T-cell (primary cell): ENCODE results near the gene HLA-G. TPM values are rescaled to one million over a fixed set of nuclear protein-coding genes. Genes with fewer than 3 reads are reported as not detected.

Experiments used
- ATAC-seq, 4 experiments: fragments of 200-7000 bp in 3 of 4; fragments of 150-1000 bp in 1 of 4; cut with Tn5 transposase; replicated peaks in 1 of 4; 1 replicate in 3 of 4; 2 replicates in 1 of 4; pipeline ENCODE4 v1.10.0; 2021; ENCODE audit warnings: moderate library complexity in 3 of 4, mild to moderate bottlenecking in 2 of 4, moderate number of reproducible peaks in 1 of 4
- CTCF ChIA-PET, 2 donors: fragments of 300-600 bp; sonication (Branson Sonifier 250); formaldehyde crosslinking; loops; one replicate each; lab custom pipeline; 2022; ENCODE audit warnings: antibody characterized with exemption in 2 of 2; lab: Charles Lee
- POLR2A ChIA-PET, 2 donors: fragments of 300-600 bp; sonication (Branson Sonifier 250); formaldehyde crosslinking; loops; one replicate each; lab custom pipeline; 2022; ENCODE audit warnings: antibody characterized with exemption in 2 of 2; lab: Charles Lee
- DNase-seq, 35 experiments: peaks; one replicate each; pipeline versions ENCODE4 v3.0.0 to v3.0.0-alpha.2; 2013 to 2023
- H3K27ac ChIP-seq: one replicate; pipeline ENCODE4 v1.5.1; 2013; ENCODE audit warnings: low read length
- H3K27me3 ChIP-seq, 2 experiments: replicated peaks in 1 of 2; 1 replicate in 1 of 2; 2 replicates in 1 of 2; pipeline versions ENCODE4 v1.6.1 to v1.7.0; 2013; ENCODE audit warnings: low read length in 1 of 2, mixed read lengths in 1 of 2; ENCODE audit not compliant: control insufficient read depth in 2 of 2, insufficient read depth in 2 of 2; ENCODE audit errors: extremely low read depth in 1 of 2
- H3K36me3 ChIP-seq, 2 donors: 1 replicate in 1 of 2; 2 replicates in 1 of 2; pipeline versions ENCODE4 v1.6.1 to v1.7.0; 2013; ENCODE audit warnings: low read length in 1 of 2; ENCODE audit not compliant: control insufficient read depth in 2 of 2, insufficient read depth in 1 of 2; ENCODE audit errors: extremely low read depth in 1 of 2
- H3K4me1 ChIP-seq, 2 experiments: 1 replicate in 1 of 2; 2 replicates in 1 of 2; pipeline versions ENCODE4 v1.6.1 to v1.7.0; 2013; ENCODE audit warnings: low read length in 2 of 2, mixed read lengths in 1 of 2; ENCODE audit not compliant: insufficient read depth in 2 of 2, control insufficient read depth in 1 of 2; ENCODE audit errors: extremely low read depth in 1 of 2
- H3K4me3 ChIP-seq, 2 donors: 1 replicate in 1 of 2; 2 replicates in 1 of 2; pipeline versions ENCODE4 v1.5.1 to v1.7.0; 2013; ENCODE audit warnings: mild to moderate bottlenecking in 2 of 2, low read length in 1 of 2, moderate library complexity in 1 of 2; ENCODE audit not compliant: control insufficient read depth in 1 of 2; ENCODE audit errors: extremely low read depth in 1 of 2
- H3K9me3 ChIP-seq: 2 replicates; pipeline ENCODE4 v1.7.0; 2013
- H3K27ac Mint-ChIP-seq, 2 donors: one replicate each; pipeline ENCODE4 v1.8.0; 2020 to 2021; ENCODE audit warnings: mild to moderate bottlenecking in 2 of 2, mixed read lengths in 2 of 2
- H3K27me3 Mint-ChIP-seq, 2 donors: one replicate each; pipeline ENCODE4 v1.8.0; 2021 to 2022; ENCODE audit warnings: mixed read lengths in 2 of 2
- H3K36me3 Mint-ChIP-seq: one replicate; pipeline ENCODE4 v1.8.0; 2021; ENCODE audit warnings: mixed read lengths
- H3K4me1 Mint-ChIP-seq, 3 donors: one replicate each; pipeline ENCODE4 v1.8.0; 2020 to 2022; ENCODE audit warnings: mixed read lengths in 3 of 3, mild to moderate bottlenecking in 1 of 3
- H3K4me3 Mint-ChIP-seq, 3 donors: one replicate each; pipeline ENCODE4 v1.8.0; 2020 to 2022; ENCODE audit warnings: mild to moderate bottlenecking in 3 of 3, mixed read lengths in 3 of 3, moderate library complexity in 3 of 3
- H3K9me3 Mint-ChIP-seq, 3 donors: one replicate each; pipeline ENCODE4 v1.8.0; 2020 to 2022; ENCODE audit warnings: mixed read lengths in 3 of 3
- WGBS: methylation state at CpG from one replicate; pipeline ENCODE4 v1.1.5; 2013; ENCODE audit warnings: missing lambda C conversion rate; ENCODE audit not compliant: insufficient coverage; 5-methylcytosine and 5-hydroxymethylcytosine counted together
- total RNA-seq, 35 experiments: library from RNA in 6 of 35; stranded (reverse) in 6 of 35; fragments of 120-200 nt in 1 of 35; gene quantifications; one replicate each; pipeline versions ENCODE4 v1.2.1 to v1.2.4 and lab custom pipeline; 2013 to 2026

Gene HLA-G
- total RNA-seq, 5 donors from 2014 or later (not counting 1 experiment from before 2014, with no cell fraction given): 0.23 to 3.5 (median 0.86) TPM; not detected in 1

DNA sequence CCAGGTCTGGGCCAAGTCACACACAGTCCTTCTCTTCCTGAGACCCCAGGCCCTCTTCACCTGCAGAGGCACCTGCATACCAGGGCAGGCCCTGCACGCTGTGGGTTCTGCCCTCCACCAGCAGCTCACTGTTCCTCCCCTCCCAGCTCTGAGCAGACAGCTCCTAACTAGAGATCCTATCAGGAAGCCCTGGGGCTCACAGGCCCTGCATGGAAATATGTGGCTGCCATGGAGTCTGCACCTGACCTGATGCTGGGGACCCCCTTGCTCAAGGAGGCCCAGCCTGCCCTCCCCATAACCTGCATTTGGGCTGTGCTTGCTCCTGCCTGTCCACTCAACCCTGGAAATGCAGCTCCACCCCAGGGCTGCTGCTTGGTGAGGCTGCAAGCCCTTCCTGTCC is 14.6 kb upstream of the HLA-G start:
- ATAC-seq: no peak

GRCh38 chr6:29813809-29814208 is 13.8 kb upstream of the HLA-G start:
- Mint-ChIP-seq H3K27me3 (peaks cover 14 to 20% of the 10 kb centered on the region in 2 donors), H3K36me3 (no peaks in the 10 kb centered on the region), H3K4me1 (no peaks in the 10 kb centered on the region), H3K27ac (no peak overlapping the region), H3K9me3 (no peaks in the 10 kb centered on the region), H3K4me3 (no peak overlapping the region)
- H3K9me3 ChIP-seq: no peaks in the 10 kb centered on the region
- no peaks in the 10 kb centered on the region for H3K36me3 ChIP-seq
- CTCF ChIA-PET: no interaction called here
- 88% methylated on average over 5 of the region's 7 CpGs for WGBS
- POLR2A ChIA-PET: no interaction called here
- DNase-seq (no peak), ATAC-seq (no peak)
- H3K4me1 ChIP-seq: no peaks in the 10 kb centered on the region
- H3K27ac ChIP-seq: no peak overlapping the region
- H3K27me3 ChIP-seq: peaks cover 6 to 19% of the 10 kb centered on the region in 2 experiments
- no peak overlapping the region for H3K4me3 ChIP-seq

More for the DNA sequence above, 14.6 kb upstream of the HLA-G start:
- H3K4me1 ChIP-seq: no peaks in the 10 kb centered on the region
- H3K36me3 ChIP-seq: no peaks in the 10 kb centered on the region
- H3K4me1 Mint-ChIP-seq: no peaks in the 10 kb centered on the region
- peaks cover 10 to 14% of the 10 kb centered on the region in 2 donors for H3K27me3 Mint-ChIP-seq
- CTCF ChIA-PET: no interaction called here
- no peak overlapping the region for H3K4me3 Mint-ChIP-seq
- no peak overlapping the region for H3K27ac ChIP-seq
- DNase-seq: no peak
- H3K9me3 ChIP-seq: no peaks in the 10 kb centered on the region
- H3K4me3 ChIP-seq: no peak overlapping the region
- H3K9me3 Mint-ChIP-seq: no peaks in the 10 kb centered on the region
- POLR2A ChIA-PET: interaction anchor here in 1 of 2 donors (0.5 kb wide), 1 partner anchor 196 kb away, joined by 7 read pairs; no protein-coding TSS in a partner anchor
- peaks cover 6 to 19% of the 10 kb centered on the region in 2 experiments for H3K27me3 ChIP-seq
- H3K36me3 Mint-ChIP-seq: no peaks in the 10 kb centered on the region
- H3K27ac Mint-ChIP-seq: no peak overlapping the region
- no CpG with 5 or more reads among the region's 1 CpG for WGBS

DNA sequence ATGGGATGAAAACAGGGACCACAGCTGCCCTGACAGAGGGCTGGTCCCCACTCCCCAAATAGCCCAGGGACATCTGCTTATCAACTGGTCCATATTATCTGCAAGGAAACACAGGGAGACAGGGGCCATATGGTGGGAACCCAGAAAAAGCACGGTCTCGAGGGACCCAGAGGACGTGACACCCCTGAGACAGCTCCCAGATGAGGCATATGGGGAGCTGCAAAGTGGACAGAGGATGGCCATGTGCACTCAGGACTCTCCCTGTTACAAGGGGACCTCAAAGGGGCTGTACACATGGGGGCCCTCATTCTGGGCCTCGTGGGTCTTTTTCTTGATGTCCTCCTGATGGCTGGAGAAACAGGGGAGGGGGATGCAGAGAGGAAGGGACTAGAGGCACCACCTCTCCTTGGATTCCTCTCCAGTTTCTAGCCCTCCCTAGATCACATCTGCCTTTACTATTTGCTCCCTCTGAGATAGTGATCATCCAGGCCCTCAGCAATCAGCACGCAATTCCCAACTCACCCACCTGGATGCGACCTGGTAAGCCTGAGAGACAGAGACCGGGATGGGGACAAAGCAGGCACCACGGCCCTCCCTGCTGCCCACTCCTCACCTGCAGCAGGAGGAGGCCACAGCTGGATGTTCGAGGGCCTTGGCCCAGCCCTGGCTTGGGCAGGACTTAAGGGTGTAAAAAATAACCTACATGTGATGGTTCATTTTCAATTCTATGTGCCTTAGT is 13.1 kb upstream of the HLA-G start:
- 58% methylated on average over 3 of the region's 9 CpGs for WGBS
- no peak overlapping the region for H3K27ac ChIP-seq
- ChIA-PET CTCF (no interaction called here), POLR2A (no interaction called here)
- Mint-ChIP-seq H3K27ac (no peak overlapping the region), H3K36me3 (no peaks in the 10 kb centered on the region), H3K4me3 (no peak overlapping the region), H3K4me1 (no peaks in the 10 kb centered on the region), H3K27me3 (peaks cover 21 to 27% of the 10 kb centered on the region in 2 donors), H3K9me3 (no peaks in the 10 kb centered on the region)
- no peak overlapping the region for H3K4me3 ChIP-seq
- no peaks in the 10 kb centered on the region for H3K4me1 ChIP-seq
- no peak for ATAC-seq
- DNase-seq: no peak
- peaks cover 4 to 19% of the 10 kb centered on the region in 2 experiments for H3K27me3 ChIP-seq
- no peaks in the 10 kb centered on the region for H3K9me3 ChIP-seq
- H3K36me3 ChIP-seq: no peaks in the 10 kb centered on the region

- Mint-ChIP-seq H3K4me3 (no peak overlapping the region), H3K36me3 (no peaks in the 10 kb centered on the region), H3K27me3 (peaks cover 26 to 28% of the 10 kb centered on the region in 2 donors), H3K9me3 (no peaks in the 10 kb centered on the region), H3K27ac (no peak overlapping the region), H3K4me1 (no peaks in the 10 kb centered on the region)
- DNase-seq (no peak), ATAC-seq (no peak)
- WGBS: 100% methylated on average over 2 of the region's 7 CpGs
- Histone ChIP-seq H3K4me3 (no peak overlapping the region), H3K27ac (no peak overlapping the region), H3K9me3 (no peaks in the 10 kb centered on the region), H3K27me3 (peaks cover 4 to 19% of the 10 kb centered on the region in 2 experiments), H3K4me1 (no peaks in the 10 kb centered on the region), H3K36me3 (no peaks in the 10 kb centered on the region)
- ChIA-PET CTCF (no interaction called here), POLR2A (no interaction called here)
Measured at GRCh38 chr6:29815118-29815750, 12.4 kb upstream of the HLA-G start.

GRCh38 chr6:29816030-29816429 is 11.6 kb upstream of the HLA-G start:
- peaks cover 0 to 19% of the 10 kb centered on the region in 2 experiments for H3K27me3 ChIP-seq
- no peak overlapping the region for H3K27ac ChIP-seq
- H3K4me3 Mint-ChIP-seq: no peak overlapping the region
- DNase-seq (no peak), ATAC-seq (no peak)
- H3K27me3 Mint-ChIP-seq: peaks cover 24 to 28% of the 10 kb centered on the region in 2 donors
- no CpG with 5 or more reads among the region's 1 CpG for WGBS
- H3K4me1 Mint-ChIP-seq: no peaks in the 10 kb centered on the region
- no peak overlapping the region for H3K27ac Mint-ChIP-seq
- no peak overlapping the region for H3K4me3 ChIP-seq
- H3K36me3 ChIP-seq: no peaks in the 10 kb centered on the region
- ChIA-PET POLR2A (no interaction called here), CTCF (no interaction called here)
- no peaks in the 10 kb centered on the region for H3K9me3 Mint-ChIP-seq
- H3K9me3 ChIP-seq: no peaks in the 10 kb centered on the region
- no peaks in the 10 kb centered on the region for H3K36me3 Mint-ChIP-seq
- no peaks in the 10 kb centered on the region for H3K4me1 ChIP-seq

DNA sequence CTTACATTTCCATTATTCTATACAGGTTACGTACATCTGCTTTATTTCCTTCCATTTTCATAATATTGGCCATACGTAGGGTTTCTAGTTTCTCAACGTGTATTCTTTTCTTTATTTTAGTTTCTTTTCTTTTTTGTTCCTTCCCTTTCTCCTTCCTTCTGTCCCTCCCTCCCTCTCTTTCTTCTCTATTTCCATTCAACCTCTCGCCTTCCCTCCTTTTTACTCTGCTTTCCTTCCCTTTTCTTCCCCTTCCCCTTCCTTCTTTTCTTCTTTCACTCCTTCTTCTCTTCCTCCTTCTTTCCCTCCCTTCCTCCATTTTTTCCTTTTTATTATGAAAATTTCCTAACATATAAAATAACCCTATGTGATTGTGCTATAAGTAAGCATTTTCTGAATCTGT is 8.7 kb upstream of the HLA-G start:
- no peaks in the 10 kb centered on the region for H3K36me3 ChIP-seq
- DNase-seq: no peak
- 75% methylated on average over 3 of the region's 4 CpGs for whole genome bisulfite sequencing

More for the DNA sequence above, 8.7 kb upstream of the HLA-G start:
- ChIA-PET POLR2A (no interaction called here), CTCF (no interaction called here)
- Histone ChIP-seq H3K9me3 (no peaks in the 10 kb centered on the region), H3K27me3 (peaks cover 0 to 10% of the 10 kb centered on the region in 2 experiments), H3K4me3 (no peak overlapping the region), H3K27ac (no peak overlapping the region), H3K4me1 (no peaks in the 10 kb centered on the region)
- H3K27ac Mint-ChIP-seq: no peak overlapping the region
- H3K27me3 Mint-ChIP-seq: peaks cover 33 to 39% of the 10 kb centered on the region in 2 donors
- no peak overlapping the region for H3K4me3 Mint-ChIP-seq
- no peak for ATAC-seq
- H3K9me3 Mint-ChIP-seq: no peaks in the 10 kb centered on the region
- no peaks in the 10 kb centered on the region for H3K36me3 Mint-ChIP-seq
- no peaks in the 10 kb centered on the region for H3K4me1 Mint-ChIP-seq
